Osteoblast (primary cell): ENCODE measurements around the gene NREP. TPM values are rescaled to one million over a fixed set of nuclear protein-coding genes. Genes with fewer than 3 reads are reported as not detected.

Source experiments
- DNase-seq: peaks from one replicate; pipeline ENCODE4 v3.0.0; 2011; ENCODE audit warnings: low spot score, mixed read lengths; ENCODE audit not compliant: insufficient read length; ENCODE audit errors: missing footprints
- H2AFZ ChIP-seq: 2 replicates; pipeline ENCODE4 v1.6.0; 2011; ENCODE audit warnings: mild to moderate bottlenecking, low read length
- H3K27ac ChIP-seq: 2 replicates; pipeline ENCODE4 v1.5.1; 2011; ENCODE audit warnings: mild to moderate bottlenecking, low read depth, low read length, moderate library complexity
- H3K27me3 ChIP-seq: 2 replicates; pipeline ENCODE4 v1.6.0; 2012; ENCODE audit warnings: mild to moderate bottlenecking, control low read depth, inconsistent platforms, low read length, moderate library complexity; ENCODE audit not compliant: insufficient read depth
- H3K36me3 ChIP-seq: 2 replicates; pipeline ENCODE4 v1.5.1; 2011; ENCODE audit warnings: mild to moderate bottlenecking, low read length, control low read depth, moderate library complexity; ENCODE audit not compliant: insufficient read depth
- H3K4me1 ChIP-seq: 2 replicates; pipeline ENCODE4 v1.5.1; 2011; ENCODE audit warnings: mild to moderate bottlenecking, low read length, control low read depth, moderate library complexity; ENCODE audit not compliant: insufficient read depth
- H3K4me2 ChIP-seq: 2 replicates; pipeline ENCODE4 v1.6.0; 2011; ENCODE audit warnings: mild to moderate bottlenecking, low read length; ENCODE audit not compliant: insufficient read depth
- H3K4me3 ChIP-seq: fragments of 200-600 bp; sonication (generic); 3 replicates; pipeline ENCODE4 v1.5.1; 2012; ENCODE audit warnings: mild to moderate bottlenecking, low read length, inconsistent platforms; ENCODE audit not compliant: insufficient read depth
- H3K79me2 ChIP-seq: 2 replicates; pipeline ENCODE4 v1.6.0; 2012; ENCODE audit warnings: mild to moderate bottlenecking, low read length, control low read depth, inconsistent platforms; ENCODE audit not compliant: insufficient read depth
- H3K9me3 ChIP-seq: 2 replicates; pipeline ENCODE4 v1.5.1; 2011; ENCODE audit warnings: low read depth, low read length, control low read depth
- H4K20me1 ChIP-seq: 2 replicates; pipeline ENCODE4 v1.6.0; 2012; ENCODE audit warnings: mild to moderate bottlenecking, low read length, control low read depth; ENCODE audit not compliant: insufficient read depth
- CTCF ChIP-seq: IDR thresholded peaks from 2 replicates; pipeline ENCODE4 v1.5.1; 2011; ENCODE audit warnings: mild to moderate bottlenecking, low read depth, low read length, moderate library complexity; ENCODE audit errors: extremely low read depth
- total RNA-seq: library from RNA; depleted of rRNA; stranded (reverse); fragments of >200 nt; gene quantifications from 2 replicates; pipeline ENCODE4 v1.2.3, GENCODE V29; 2012

NREP gene
- total RNA-seq, 1 donor = 182 TPM

GRCh38 chr5:111735583-111736270 lies 21.3 kb downstream of the NREP start:
- Histone ChIP-seq H4K20me1 (no peaks in the 10 kb centered on the region), H3K4me1 (peaks cover 69% of the 10 kb centered on the region), H3K4me2 (peak overlapping the region; percentile 37), H3K36me3 (peaks cover 50% of the 10 kb centered on the region), H3K27ac (peak overlapping the region; percentile 64), H2AFZ (no peak overlapping the region), H3K4me3 (no peak overlapping the region), H3K9me3 (no peaks in the 10 kb centered on the region), H3K27me3 (no peaks in the 10 kb centered on the region), H3K79me2 (peaks cover 52% of the 10 kb centered on the region)
- DNase-seq = peak; percentile 66
- TF ChIP-seq CTCF = no peak

GRCh38 chr5:111734597-111734996 lies 22.4 kb downstream of the NREP start:
- H2AFZ ChIP-seq = no peak overlapping the region
- no peaks in the 10 kb centered on the region for H3K27me3 ChIP-seq
- H4K20me1 ChIP-seq = no peaks in the 10 kb centered on the region
- H3K4me3 ChIP-seq = no peak overlapping the region
- no peaks in the 10 kb centered on the region for H3K9me3 ChIP-seq
- H3K27ac ChIP-seq = peak overlapping the region; percentile 64
- H3K36me3 ChIP-seq = peaks cover 57% of the 10 kb centered on the region
- no peak for TF ChIP-seq CTCF
- H3K4me2 ChIP-seq = peak overlapping the region; percentile 25
- H3K79me2 ChIP-seq = peaks cover 42% of the 10 kb centered on the region
- peaks cover 63% of the 10 kb centered on the region for H3K4me1 ChIP-seq
- DNase-seq = no peak

GRCh38 chr5:111734013-111734412 lies 23.0 kb downstream of the NREP start:
- peak overlapping the region; percentile 64 for H3K27ac ChIP-seq
- H3K4me3 ChIP-seq = no peak overlapping the region
- TF ChIP-seq CTCF = no peak
- peaks cover 36% of the 10 kb centered on the region for H3K79me2 ChIP-seq
- no peaks in the 10 kb centered on the region for H3K9me3 ChIP-seq
- no peaks in the 10 kb centered on the region for H4K20me1 ChIP-seq
- no peaks in the 10 kb centered on the region for H3K27me3 ChIP-seq
- DNase-seq = peak; percentile 54
- peak overlapping the region; percentile 25 for H3K4me2 ChIP-seq
- peaks cover 56% of the 10 kb centered on the region for H3K36me3 ChIP-seq
- peaks cover 57% of the 10 kb centered on the region for H3K4me1 ChIP-seq
- no peak overlapping the region for H2AFZ ChIP-seq

GRCh38 chr5:111733571-111733970 lies 23.4 kb downstream of the NREP start:
- peaks cover 32% of the 10 kb centered on the region for H3K79me2 ChIP-seq
- no peaks in the 10 kb centered on the region for H4K20me1 ChIP-seq
- peaks cover 59% of the 10 kb centered on the region for H3K36me3 ChIP-seq
- H3K4me2 ChIP-seq = no peak overlapping the region
- H3K27ac ChIP-seq = peak overlapping the region; percentile 64
- H3K9me3 ChIP-seq = no peaks in the 10 kb centered on the region
- H3K4me3 ChIP-seq = no peak overlapping the region
- H2AFZ ChIP-seq = no peak overlapping the region
- TF ChIP-seq CTCF = no peak
- no peak for DNase-seq
- H3K27me3 ChIP-seq = no peaks in the 10 kb centered on the region
- H3K4me1 ChIP-seq = peaks cover 53% of the 10 kb centered on the region
